Amygdala (tissue), 56 donors: ENCODE results near the gene AGBL1.
"Not testable (repeated sequence)": the region's sequence is repeated elsewhere in the genome, so short reads cannot be mapped to it uniquely, and the experiment has no call there.

Source experiments
- DNase-seq, 56 donors: peaks; one replicate each; lab custom pipeline; 2025; lab: John Stamatoyannopoulos, UW

The AGBL1 gene

DNA sequence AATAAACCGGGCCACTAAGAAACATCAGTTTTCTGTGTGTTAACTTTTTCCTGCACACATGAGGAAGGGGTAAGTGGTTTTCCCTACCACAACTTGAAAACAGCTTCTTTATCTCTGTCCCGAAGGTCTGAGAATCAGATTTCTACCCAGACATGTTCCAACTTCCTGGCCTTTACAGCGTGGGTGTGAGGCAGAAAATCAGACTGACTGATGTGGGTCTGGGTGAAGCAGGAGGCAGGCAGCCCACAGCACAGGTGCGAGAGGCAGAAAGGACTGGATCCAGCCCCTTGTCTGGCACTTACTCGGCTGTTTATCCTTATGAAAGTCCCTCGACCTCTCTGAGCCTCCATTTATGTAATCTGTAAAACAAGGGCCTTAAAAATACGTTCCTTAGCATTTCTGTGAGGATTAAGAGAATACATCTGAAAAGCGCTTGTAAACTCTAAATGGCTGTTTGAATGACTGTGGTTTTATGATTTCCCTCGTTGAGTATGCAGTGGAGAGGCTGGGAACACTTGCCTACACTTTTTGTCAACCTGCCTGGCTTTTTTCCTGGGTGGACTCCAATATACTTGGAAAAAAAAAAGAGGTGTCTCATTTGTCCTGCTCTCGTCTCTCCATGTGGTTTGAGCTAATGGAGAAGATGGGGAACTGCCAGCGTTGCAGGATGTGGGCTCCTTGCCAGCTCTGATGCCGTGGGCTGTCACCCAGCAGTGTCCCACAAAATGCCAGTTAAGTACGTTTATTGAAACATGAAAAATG, 3.1 kb downstream of the AGBL1 start:
- DNase-seq = peak in 29 of 56 donors; percentile 5 to 70 (median 28)

DNA sequence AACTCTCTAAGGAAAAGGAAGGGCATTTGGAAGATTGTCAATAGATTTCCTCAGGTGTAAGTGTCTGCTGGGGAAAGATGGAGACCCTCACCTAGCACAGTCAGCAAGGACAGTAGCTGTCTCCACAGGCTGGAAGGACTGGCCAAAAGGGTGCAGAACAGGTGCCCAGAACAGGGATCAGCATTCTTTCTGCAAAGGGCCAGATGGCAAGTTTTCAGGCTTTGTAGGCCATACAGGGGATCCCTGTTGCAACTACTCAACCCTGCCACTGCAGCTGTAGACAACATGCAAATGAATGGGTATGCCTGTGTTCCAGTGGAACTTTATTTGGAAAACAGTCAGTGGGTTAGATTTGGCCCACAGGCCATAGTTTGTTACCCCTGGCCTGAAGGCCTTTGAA, 8.1 kb downstream of the AGBL1 start:
- DNase-seq = no peak

DNA sequence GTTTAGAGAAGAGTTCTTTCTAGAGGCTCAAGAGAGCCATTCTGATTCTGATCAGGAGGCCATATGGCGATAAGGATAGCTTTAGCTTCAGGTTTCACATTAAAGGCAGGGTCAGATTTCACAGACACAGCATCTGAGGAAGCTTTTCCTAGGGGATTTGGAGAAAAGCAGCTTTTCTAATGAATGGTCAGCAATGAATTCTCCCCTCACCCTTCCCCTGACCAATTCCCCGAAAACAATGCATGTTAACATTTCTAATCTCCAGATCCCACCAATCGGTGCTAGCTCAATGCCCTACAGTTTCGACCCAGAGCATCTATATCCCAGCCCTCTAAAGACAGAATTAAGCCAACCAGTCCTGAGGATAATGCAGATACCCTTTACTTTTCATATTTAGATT, 9.8 kb downstream of the AGBL1 start:
- no peak for DNase-seq

DNA sequence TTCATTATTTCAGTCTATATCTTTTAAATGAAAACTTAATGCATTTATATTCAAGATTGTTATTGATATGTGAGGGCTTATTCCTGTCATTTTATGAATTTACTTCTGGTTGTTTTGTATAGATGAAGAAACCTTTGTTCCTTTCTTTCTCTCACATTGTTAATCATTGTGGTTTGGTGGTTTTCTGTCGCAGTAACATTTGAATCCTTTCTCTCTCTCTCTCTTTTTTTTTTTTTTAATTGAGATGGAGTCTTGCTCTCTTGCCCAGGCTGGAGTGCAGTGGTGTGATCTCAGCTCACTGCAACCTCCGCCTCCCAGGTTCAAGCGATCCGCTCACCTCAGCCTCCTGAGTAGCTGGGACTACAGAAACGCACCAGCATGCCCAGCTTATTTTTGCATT, 22.1 kb downstream of the AGBL1 start:
- no peak for DNase-seq

DNA sequence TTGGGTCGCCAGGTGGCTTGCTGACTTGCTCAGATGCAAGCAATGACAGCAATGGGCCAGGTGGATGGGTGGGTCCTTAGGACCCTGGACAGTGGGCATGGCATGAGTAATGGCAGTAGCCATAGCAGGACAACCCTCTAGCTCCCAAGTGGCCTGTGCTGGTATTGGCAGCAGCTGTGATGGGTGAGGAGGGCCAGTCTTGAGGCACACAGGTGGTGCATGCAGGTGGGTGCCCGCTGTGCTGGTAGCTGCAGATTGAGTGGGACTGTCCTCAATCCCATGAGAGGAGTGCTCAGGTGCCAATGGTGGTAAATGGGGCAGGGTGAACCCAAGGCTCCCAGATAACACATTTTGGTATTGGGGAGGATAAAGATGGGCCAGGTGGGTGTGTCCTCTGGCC, 24.2 kb downstream of the AGBL1 start:
- DNase-seq = no peak

DNA sequence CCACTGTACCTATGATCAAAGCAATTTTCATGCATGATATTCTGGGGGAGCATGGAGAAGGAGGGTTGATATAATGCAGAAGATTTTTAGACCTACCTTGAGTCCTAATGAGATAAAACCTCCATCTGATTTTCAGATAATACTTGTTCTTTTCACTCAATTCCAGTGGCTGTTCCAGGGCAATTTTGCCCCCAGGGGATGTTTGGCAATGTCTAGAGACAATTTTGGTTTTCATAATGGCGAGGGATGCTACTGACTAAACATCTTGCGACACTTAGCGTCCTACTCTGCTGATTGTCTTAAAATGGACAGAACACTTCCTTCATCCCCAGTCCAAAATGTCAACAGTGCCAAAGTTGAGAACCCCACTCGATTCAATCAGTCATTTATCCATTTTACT, 26.6 kb downstream of the AGBL1 start:
- DNase-seq = no peak

DNA sequence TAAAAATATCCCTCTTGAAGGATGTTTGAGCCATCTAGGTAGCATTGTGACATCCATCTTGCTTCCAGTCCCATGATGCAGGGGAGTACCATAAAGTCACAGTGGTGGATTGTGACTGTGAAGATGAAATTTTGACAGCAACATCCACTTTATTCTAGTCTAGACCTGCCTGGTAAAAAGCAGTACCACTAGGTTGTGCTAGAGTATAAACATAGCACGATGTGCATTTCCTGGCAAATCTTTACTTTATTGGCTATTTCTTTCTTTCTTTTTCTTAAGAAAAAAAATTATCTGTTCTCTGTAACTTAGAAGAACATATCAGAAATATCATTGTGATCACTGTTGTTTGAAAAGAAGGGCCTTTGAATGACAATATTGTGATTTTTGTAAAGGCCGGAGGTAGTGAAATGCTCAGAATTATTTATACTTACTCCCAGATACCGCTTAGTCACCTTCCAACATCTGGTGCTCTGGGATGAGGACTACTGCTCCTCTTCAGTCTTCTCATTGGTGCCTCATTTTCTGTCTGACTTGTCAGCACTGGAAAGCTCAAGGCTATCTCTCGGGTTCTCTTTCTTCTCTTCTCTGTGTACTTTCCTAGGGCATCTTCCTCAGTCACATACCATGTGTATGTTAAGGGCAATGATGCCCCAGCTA, 35.6 kb downstream of the AGBL1 start:
- no peak for DNase-seq

DNA sequence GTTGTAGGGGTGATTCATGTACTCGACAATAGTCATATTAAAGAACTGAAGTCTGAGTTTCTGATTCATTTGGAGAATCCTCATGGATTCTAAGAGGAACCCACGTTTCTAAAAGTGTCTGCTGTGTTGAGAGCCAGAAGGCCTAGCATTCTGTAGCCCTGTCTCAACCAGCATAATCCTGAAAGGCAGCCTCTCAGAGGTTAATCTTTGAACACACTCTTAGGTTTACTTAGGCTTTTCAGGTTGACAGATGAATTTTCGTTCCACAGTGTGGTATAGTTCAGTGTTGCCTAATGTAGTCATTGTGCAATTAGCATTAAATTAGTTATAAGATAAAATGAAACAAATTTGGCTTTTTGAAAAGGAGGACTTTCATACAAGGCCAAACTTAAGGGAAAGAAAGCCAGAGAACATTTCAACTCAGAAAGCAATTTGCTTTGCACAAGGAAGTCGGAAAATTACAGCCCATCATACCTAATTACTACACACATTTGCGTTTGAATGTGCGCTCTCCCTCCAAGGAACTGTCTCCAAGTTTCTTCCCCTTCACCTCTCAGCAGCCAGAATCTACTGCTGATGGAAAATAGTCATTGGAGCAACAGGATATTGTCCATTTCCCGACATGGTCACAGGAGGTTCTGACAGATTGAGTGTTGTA, 42.0 kb downstream of the AGBL1 start:
- DNase-seq = no peak

DNA sequence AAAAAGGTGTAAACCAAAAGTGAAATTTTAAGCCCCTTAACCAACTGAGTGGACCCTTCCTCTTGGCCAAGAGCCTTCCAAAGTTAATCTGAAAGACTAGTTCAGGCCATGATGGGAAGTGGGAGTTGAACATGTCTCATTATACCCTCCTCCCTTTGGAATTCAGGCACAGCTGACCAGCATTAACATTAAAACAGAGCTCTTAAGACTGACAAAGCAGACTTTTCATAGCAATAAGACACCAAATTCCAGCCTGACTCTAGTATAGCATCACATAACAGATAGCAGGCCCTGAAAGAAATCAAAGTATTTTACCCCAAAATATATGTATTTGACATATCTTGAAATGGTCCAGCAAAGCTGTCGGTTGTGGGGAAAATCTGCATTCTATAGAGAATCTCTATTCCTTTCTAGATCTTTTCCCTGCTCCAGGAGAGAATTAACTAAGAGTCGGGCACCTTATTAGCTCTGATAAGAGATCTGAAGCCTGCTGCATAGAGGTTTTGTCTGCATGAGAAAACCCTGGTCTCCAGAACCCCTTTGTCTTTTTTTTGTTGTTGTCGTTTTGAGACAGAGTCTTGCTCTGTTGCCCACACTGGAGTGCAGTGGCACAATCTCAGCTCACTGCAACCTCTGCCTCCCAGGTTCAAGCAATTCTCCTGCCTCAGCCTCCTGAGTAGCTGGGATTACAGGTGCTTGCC, 43.2 kb downstream of the AGBL1 start:
- DNase-seq = not testable (repeated sequence)

DNA sequence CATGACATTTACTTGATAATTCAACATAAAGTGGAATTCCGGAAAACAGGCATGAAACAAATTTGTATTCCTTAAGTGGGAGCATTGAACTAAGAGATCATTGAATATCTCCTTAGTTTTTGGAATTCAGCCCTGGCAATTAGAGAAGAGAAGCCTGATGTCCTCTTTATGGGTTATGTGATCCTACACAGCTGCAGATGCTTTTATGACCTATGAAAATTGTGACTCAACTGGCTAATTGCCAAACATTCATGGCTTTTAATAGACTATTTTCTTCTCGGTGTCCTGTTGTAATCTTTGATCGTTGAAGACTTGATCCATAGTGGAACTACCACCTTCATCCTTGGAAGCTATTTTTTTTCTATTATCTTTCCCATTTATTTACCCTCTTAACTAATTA, 46.1 kb downstream of the AGBL1 start:
- no peak for DNase-seq

DNA sequence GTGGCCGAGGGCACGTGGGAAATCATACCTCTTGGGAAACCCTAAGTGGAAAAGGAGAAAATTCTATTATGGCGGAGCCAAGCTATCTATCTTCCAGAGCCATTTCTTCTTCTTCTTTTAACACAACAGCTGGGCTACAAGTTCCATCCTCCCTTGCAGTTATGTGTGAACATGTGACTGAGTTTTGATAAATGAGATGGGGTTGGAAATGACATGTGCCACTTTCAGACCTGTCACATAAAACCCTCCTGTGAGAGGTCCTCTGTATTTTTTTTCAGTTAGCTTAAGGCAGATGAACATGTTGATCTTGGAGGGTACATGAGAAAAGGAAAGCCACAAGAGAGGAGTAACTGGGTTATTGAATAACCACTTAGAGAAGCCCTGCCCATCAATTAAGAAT, 47.9 kb downstream of the AGBL1 start:
- no peak for DNase-seq

DNA sequence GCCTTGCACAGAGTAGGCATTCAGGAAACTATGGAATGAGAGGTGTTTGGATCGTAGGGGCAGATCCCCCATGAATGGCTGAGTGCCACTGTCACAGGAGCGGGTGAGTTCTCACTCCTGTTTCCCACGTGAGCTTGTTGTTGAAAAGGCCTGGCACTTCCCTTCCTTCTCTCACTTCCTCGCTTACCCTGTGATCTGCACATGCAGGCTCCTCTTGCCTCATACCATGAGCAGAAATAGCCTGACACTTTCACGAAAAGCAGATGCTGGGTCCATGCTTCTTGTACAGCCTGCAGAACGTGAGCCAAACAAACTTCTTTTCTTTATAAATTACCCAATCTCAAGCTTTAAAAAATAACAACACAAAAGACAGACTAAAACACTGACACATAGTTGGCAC, 55.4 kb downstream of the AGBL1 start:
- DNase-seq = peak in 6 of 56 donors; percentile 1 to 17 (median 6)

DNA sequence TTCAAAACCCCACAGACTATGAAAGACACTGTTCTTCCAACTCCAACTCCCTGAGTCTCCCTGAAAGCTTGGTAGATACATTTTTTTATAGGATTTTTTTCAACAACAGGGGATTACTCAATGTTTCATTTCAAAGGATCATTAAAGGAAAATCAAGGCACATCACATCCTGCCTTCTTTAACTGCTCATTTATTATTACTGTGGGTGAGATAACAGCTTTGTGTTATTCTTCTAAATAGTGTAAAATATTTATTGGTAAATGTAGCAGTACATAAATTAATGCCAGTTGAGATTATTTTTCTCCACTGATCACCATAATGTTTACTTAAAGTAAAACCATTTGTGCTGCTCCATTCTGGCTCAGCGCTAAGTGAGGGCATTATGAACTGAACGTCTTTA, 57.2 kb downstream of the AGBL1 start:
- no peak for DNase-seq

DNA sequence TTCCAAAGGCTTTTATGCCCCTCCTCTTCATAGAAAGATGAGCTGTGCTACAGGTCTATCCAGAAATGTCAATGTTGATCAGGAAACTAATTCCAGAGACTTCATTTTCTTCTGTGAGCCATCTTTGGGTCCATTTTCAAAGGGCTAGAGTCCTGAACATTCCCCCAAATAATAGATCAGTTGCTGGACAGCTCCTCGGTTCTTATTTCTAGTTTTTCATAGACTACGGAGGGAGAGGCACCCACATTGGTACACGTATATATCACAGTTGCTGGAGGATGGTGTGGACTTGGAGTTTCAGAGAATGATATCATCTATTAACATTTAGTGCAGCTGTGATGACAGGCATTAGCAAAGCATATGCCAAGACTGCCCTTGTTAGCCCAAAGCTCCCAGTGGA, 59.1 kb downstream of the AGBL1 start:
- no peak for DNase-seq

DNA sequence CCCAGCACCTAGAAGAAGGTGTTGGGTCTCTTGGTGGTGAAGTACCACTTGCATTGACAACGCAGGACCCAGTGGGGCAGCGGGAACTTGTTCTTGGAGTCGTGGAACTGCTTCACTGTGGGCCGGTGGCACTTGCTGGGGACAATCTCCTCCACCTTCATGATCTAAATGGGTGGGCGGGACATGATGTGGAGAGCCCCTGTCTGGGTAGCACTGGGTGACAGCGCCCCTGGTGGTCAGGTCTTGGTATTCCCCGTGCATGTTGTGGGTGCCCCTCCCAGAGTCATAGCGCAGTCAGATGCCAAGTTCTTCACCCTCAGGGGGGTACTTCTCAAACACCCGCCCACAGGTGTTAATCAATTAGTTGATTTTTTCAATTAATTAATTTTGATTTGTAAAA, 60.2 kb downstream of the AGBL1 start:
- no peak for DNase-seq

DNA sequence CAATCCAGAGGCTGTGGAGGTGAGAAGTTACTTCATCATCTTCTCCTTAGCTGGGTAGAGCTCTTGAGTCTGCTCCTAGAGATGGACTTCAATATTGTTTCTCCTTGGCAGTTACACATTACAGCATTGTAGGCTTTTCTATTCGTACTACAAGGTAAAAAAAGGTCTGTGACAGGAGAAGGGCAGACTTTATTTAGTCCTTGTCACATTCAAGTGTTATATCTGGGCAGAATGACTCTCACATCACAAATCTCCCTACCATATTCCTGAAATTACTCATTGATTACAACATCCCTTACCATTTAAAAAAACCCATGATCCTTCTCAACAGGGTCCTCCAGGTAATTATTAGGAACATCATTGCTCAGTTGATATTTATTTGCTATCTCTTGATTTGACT, 75.0 kb downstream of the AGBL1 start:
- no peak for DNase-seq

DNA sequence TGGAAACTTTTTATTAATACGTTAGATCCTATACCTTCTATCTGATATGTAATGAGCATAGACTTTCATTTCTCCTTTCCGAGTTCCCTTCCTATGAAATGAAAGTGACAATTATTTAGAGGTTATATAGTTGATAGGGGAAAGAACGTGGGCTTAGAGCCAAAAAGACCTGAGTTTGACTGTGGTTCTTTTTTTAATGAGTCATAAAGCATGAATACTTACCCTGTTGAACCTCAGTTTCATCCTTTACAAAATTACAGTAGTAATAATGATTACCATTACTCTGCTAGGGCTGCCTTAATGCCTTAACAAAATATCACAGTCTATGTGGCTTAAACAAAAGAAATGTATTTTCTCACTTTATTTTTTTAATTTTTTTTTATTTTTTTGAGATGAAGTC, 75.9 kb downstream of the AGBL1 start:
- no peak for DNase-seq

DNA sequence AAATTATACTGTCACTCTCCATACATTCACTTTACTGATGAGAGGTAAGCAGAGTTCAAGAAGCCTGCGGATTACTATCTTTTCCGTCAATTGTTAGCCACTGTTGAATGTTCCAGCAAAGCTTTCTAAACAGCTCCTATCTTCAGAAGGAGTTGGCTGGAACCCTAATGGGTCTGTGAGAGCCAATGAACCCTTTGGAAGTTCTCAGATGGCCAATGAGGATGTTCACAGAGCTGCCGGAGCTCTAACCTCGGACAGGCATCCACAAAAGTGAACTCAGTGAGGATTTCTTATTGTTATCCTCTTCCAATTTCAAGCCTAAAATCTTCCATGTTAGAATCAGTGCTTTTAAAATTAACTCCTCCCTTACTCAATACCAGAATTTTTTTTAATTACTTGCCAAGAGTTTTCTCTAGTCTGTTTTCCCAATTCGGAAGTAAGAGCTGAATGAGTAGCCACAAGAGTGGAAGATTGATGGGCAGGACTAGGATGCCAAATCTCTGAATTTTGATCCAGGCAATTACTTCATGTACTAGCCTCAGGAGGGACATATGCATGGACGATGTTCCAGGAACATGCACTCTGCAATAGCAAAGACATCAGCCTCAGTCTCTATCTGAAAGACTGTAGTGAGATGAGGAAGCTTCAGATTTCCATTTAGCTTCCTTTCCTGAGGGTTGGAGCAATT, 78.1 kb downstream of the AGBL1 start:
- no peak for DNase-seq

DNA sequence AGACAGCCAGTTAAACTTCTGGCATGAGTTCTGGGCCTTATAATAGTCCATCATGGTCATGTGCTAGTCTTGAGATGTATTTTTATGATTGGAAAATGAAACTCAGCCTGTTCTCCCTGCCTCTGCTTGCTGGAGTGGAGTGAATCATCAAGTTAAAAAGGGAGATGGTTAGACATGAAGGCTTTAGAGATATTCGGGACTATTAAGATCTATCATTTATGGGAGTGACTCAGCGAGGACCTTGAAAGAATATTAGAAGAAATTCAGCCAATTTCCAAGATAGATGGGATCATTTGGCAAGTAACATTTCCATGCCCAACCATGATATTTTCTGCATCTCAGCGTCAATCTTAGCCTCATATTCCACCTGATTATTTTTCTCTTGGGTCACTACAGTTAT, 79.8 kb downstream of the AGBL1 start:
- no peak for DNase-seq

DNA sequence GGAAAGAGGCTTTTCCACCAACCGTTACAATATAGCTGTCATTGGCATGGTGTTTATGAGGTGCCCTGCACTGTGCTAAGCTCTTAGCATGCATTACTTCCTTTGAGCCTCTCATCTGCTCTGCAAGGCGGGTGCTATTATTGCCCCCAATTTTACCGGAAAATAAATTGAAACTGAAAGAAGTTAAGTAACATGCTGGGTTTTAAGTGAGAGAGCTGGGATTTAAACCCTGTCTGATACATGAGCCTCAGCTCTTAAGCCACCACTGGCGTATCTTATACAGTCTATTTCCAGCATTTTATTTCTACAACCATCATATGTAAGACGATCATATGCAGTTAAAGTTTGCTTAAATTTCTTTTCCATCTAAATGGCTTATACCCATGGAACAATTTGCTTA, 81.6 kb downstream of the AGBL1 start:
- no peak for DNase-seq

DNA sequence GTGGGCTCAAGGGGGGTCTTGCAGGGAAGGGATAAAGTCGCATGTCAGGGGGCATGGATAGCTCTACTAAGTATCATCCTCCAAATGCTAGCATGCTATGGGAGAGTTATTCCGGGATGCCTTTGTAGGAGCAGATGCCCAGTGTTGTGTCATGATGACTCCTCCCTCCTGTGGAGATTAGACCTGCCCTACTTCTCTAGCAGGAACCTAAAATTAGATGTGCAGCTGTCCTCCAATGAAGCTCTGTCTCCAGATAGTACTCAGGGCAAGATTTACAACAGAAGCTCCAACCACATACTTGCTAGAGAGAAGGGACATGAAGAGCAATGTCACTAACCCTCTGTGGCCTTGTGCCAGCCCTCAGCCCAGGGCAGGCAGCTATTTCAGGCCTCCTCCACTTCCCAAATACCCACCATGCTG, 82.5 kb downstream of the AGBL1 start:
- DNase-seq = peak in 1 of 56 donors; percentile 11
